Neural progenitor cell (in vitro differentiated cells): ENCODE data around the gene LRRC36. TPM values are rescaled to one million over a fixed set of nuclear protein-coding genes. Genes with fewer than 3 reads are reported as not detected.

Source experiments
- DNase-seq: peaks from one replicate; pipeline ENCODE4 v3.0.0-alpha.2; 2016; ENCODE audit warnings: low spot score
- H2AFZ ChIP-seq: fragments of 200-600 bp; sonication (generic); replicated peaks from 2 replicates; pipeline ENCODE4 v1.6.1; 2016; ENCODE audit warnings: antibody characterized with exemption
- H3F3A ChIP-seq: fragments of 200-600 bp; sonication (generic); 2 replicates; pipeline ENCODE4 v1.6.1; 2016; ENCODE audit warnings: antibody characterized with exemption, low read depth
- H3K27ac ChIP-seq: fragments of 200-600 bp; sonication (generic); 2 replicates; pipeline ENCODE4 v1.5.1; 2016; ENCODE audit warnings: mild to moderate bottlenecking
- H3K27me3 ChIP-seq: fragments of 200-600 bp; sonication (generic); 2 replicates; pipeline ENCODE4 v1.6.1; 2016; ENCODE audit warnings: mild to moderate bottlenecking, moderate library complexity
- H3K36me3 ChIP-seq: fragments of 200-600 bp; sonication (generic); 2 replicates; pipeline ENCODE4 v1.5.1; 2016
- H3K4me1 ChIP-seq: fragments of 200-600 bp; sonication (generic); 2 replicates; pipeline ENCODE4 v1.6.1; 2016; ENCODE audit warnings: mixed run types
- H3K4me2 ChIP-seq: fragments of 200-600 bp; sonication (generic); 2 replicates; pipeline ENCODE4 v1.6.1; 2016
- H3K4me3 ChIP-seq: fragments of 200-600 bp; sonication (generic); 2 replicates; pipeline ENCODE4 v1.5.1; 2016
- H3K79me2 ChIP-seq: fragments of 200-600 bp; sonication (generic); 2 replicates; pipeline ENCODE4 v1.6.1; 2016; ENCODE audit warnings: low read depth
- H3K9ac ChIP-seq: fragments of 200-600 bp; sonication (generic); 2 replicates; pipeline ENCODE4 v1.6.1; 2016
- H3K9me3 ChIP-seq: fragments of 200-600 bp; sonication (generic); 2 replicates; pipeline ENCODE4 v1.5.1; 2016; ENCODE audit warnings: low read depth
- H4K20me1 ChIP-seq: fragments of 200-600 bp; sonication (generic); 2 replicates; pipeline ENCODE4 v1.6.1; 2016; ENCODE audit warnings: low read depth
- H3K27ac Mint-ChIP-seq: 3 replicates; pipeline ENCODE4 v1.8.0; 2021; ENCODE audit warnings: mixed read lengths
- H3K27me3 Mint-ChIP-seq: 2 replicates; pipeline ENCODE4 v1.8.0; 2022; ENCODE audit warnings: low read depth, mild to moderate bottlenecking, inconsistent platforms, moderate library complexity, mixed read lengths; ENCODE audit not compliant: insufficient read depth
- H3K36me3 Mint-ChIP-seq: 3 replicates; pipeline ENCODE4 v1.8.0; 2021; ENCODE audit warnings: mixed read lengths
- H3K4me1 Mint-ChIP-seq: 3 replicates; pipeline ENCODE4 v1.8.0; 2021; ENCODE audit warnings: mixed read lengths
- H3K4me3 Mint-ChIP-seq: 3 replicates; pipeline ENCODE4 v1.8.0; 2021; ENCODE audit warnings: mild to moderate bottlenecking, moderate library complexity, mixed read lengths
- H3K9me3 Mint-ChIP-seq: 3 replicates; pipeline ENCODE4 v1.8.0; 2020; ENCODE audit warnings: mixed read lengths
- CTCF ChIP-seq: fragments of 200-600 bp; sonication (generic); IDR thresholded peaks from 2 replicates; pipeline ENCODE4 v1.5.1; 2017; ENCODE audit warnings: antibody characterized with exemption, mild to moderate bottlenecking
- EZH2 ChIP-seq: fragments of 200-600 bp; sonication (generic); IDR thresholded peaks from 2 replicates; pipeline ENCODE4 v1.6.1; 2017; ENCODE audit warnings: antibody characterized with exemption, mild to moderate bottlenecking, moderate library complexity
- EZH2phosphoT487 ChIP-seq: fragments of 200-600 bp; sonication (generic); IDR thresholded peaks from 2 replicates; pipeline ENCODE4 v1.6.1; 2017; ENCODE audit warnings: antibody characterized with exemption
- total RNA-seq: library from RNA; depleted of rRNA; stranded (reverse); fragments of >200 nt; gene quantifications from 2 replicates; pipeline ENCODE4 v1.2.3, GENCODE V29; 2015; ENCODE audit warnings: low replicate concordance

The LRRC36 gene
- total RNA-seq, 1 donor from 2014 or later = not detected

GRCh38 chr16:67329901-67330300 is 3.3 kb downstream of the LRRC36 start:
- no peak overlapping the region for H3K27ac ChIP-seq
- no peak overlapping the region for H3K27ac Mint-ChIP-seq
- no peaks in the 10 kb centered on the region for H3K9me3 Mint-ChIP-seq
- no peak overlapping the region for H3K4me3 ChIP-seq
- H3F3A ChIP-seq = peaks cover 20% of the 10 kb centered on the region
- H4K20me1 ChIP-seq = no peaks in the 10 kb centered on the region
- H3K4me2 ChIP-seq = no peak overlapping the region
- H3K9ac ChIP-seq = no peak overlapping the region
- H3K79me2 ChIP-seq = no peaks in the 10 kb centered on the region
- peaks cover 15% of the 10 kb centered on the region for H3K27me3 Mint-ChIP-seq
- H3K4me1 Mint-ChIP-seq = peaks cover 4% of the 10 kb centered on the region
- no peaks in the 10 kb centered on the region for H3K9me3 ChIP-seq
- H3K4me1 ChIP-seq = no peaks in the 10 kb centered on the region
- H3K36me3 ChIP-seq = no peaks in the 10 kb centered on the region
- no peak overlapping the region for H2AFZ ChIP-seq
- no peaks in the 10 kb centered on the region for H3K36me3 Mint-ChIP-seq
- peaks cover 38% of the 10 kb centered on the region for H3K27me3 ChIP-seq
- TF ChIP-seq EZH2phosphoT487 = no peak
- TF ChIP-seq EZH2 = no peak
- no peak for TF ChIP-seq CTCF
- no peak for DNase-seq
- H3K4me3 Mint-ChIP-seq = no peak overlapping the region

- no peak overlapping the region for H3K9ac ChIP-seq
- H3K27me3 Mint-ChIP-seq = peaks cover 4% of the 10 kb centered on the region
- H2AFZ ChIP-seq = no peak overlapping the region
- H3K4me2 ChIP-seq = no peak overlapping the region
- no peaks in the 10 kb centered on the region for H3K79me2 ChIP-seq
- no peak overlapping the region for H3K27ac Mint-ChIP-seq
- H3K27ac ChIP-seq = no peak overlapping the region
- no peaks in the 10 kb centered on the region for H3K36me3 ChIP-seq
- no peaks in the 10 kb centered on the region for H3K4me1 Mint-ChIP-seq
- no peaks in the 10 kb centered on the region for H4K20me1 ChIP-seq
- H3K4me3 ChIP-seq = no peak overlapping the region
- no peaks in the 10 kb centered on the region for H3K4me1 ChIP-seq
- H3K36me3 Mint-ChIP-seq = no peaks in the 10 kb centered on the region
- peaks cover 3% of the 10 kb centered on the region for H3K9me3 Mint-ChIP-seq
- TF ChIP-seq EZH2 (no peak), CTCF (no peak), EZH2phosphoT487 (no peak)
- peaks cover 10% of the 10 kb centered on the region for H3K27me3 ChIP-seq
- no peaks in the 10 kb centered on the region for H3F3A ChIP-seq
- H3K9me3 ChIP-seq = no peaks in the 10 kb centered on the region
- no peak overlapping the region for H3K4me3 Mint-ChIP-seq
- no peak for DNase-seq
These were observed 6.7 kb downstream of the LRRC36 start for GRCh38 chr16:67333315-67333714.

GRCh38 chr16:67336116-67336515 is 9.5 kb downstream of the LRRC36 start:
- H3K27ac Mint-ChIP-seq = no peak overlapping the region
- no peak for DNase-seq
- no peaks in the 10 kb centered on the region for H3K36me3 Mint-ChIP-seq
- Histone ChIP-seq H3K4me2 (no peak overlapping the region), H3F3A (peaks cover 3% of the 10 kb centered on the region), H3K4me1 (no peaks in the 10 kb centered on the region), H3K27ac (no peak overlapping the region), H3K27me3 (no peaks in the 10 kb centered on the region), H3K79me2 (no peaks in the 10 kb centered on the region), H3K9ac (no peak overlapping the region), H3K9me3 (no peaks in the 10 kb centered on the region), H2AFZ (no peak overlapping the region), H3K4me3 (no peak overlapping the region), H4K20me1 (no peaks in the 10 kb centered on the region), H3K36me3 (no peaks in the 10 kb centered on the region)
- no peak overlapping the region for H3K4me3 Mint-ChIP-seq
- no peaks in the 10 kb centered on the region for H3K4me1 Mint-ChIP-seq
- no peak for TF ChIP-seq CTCF
- TF ChIP-seq EZH2phosphoT487 = no peak
- no peak for TF ChIP-seq EZH2
- H3K9me3 Mint-ChIP-seq = peaks cover 3% of the 10 kb centered on the region
- H3K27me3 Mint-ChIP-seq = peaks cover 4% of the 10 kb centered on the region
